GM19455 (cell line): ENCODE results near the gene SMARCC1.

Source experiments
- ATAC-seq: cut with Tn5 transposase; IDR thresholded peaks from one replicate; pipeline ENCODE4 v1.9.1; 2021; ENCODE audit not compliant: unreplicated experiment

SMARCC1 gene

DNA sequence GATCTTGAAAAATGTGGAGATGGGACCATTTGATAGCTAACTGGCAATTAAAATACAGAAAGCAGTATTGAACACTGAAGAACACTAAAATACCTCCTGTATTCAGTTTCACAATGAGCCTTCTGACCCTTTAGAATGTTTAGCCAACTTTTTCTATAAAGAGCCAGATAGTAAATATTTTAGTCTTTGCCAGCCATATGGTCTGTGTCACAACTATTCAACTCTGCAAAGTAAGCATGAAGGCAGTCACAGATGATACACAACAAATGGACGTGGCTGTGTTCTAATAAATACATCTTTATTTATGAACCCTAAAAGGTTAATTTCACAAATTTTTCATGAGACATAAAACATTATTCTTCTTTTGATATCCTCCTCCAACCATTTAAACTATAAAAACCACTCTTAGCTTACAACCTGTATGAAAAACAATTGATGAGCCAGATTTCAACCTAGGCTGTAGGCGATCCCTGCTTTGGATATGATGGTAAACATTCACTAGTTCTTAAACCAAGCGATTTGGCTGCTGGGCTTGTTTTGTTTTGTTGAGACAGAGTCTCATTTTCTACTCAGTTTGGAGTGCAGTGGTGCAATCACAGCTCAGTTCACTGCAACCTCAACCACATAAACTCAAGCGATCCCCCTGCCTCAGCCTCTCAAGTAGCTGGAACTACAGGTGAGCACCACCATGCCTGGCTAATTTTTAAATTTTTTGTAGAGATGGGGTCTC lies 189.5 kb downstream of the SMARCC1 start:
- ATAC-seq = no peak

DNA sequence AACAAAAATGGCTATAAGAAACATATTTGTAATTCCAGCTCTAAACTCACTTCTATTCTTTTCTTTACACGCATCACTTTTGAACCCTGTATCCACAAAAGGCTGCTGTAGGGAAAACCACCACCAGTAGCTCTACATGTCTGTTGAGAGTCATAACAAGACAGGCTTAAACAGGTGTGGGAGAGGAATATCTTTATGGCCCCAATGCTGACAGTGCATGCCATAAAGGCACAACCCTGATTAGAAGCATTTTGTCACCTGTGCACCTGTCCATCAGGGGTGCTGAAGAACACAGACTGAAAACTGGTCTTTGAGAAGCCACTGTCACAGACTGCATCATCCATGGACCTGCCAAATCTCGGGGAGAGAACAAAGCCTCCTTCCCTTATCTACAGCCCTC lies 191.5 kb downstream of the SMARCC1 start:
- ATAC-seq = no peak

DNA sequence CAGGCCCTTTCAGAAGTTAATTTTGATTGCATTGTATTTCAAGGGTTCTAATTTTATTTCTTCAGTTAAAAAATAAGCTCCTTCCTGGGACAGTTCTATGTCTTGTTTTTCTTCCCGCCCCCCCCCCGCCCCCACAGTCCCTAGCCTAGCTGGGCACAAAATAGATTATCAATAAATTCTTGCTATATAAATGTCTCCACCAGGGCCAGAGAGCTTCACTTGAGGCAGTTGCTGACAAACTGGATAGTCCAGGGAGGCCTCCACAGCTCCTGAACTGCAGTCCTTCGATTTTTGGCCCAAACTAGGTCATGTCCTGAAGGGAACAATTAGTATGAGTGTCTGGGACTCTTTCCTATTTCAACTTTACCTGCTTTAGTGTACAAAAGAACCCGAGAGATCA lies 193.1 kb downstream of the SMARCC1 start:
- ATAC-seq = no peak

DNA sequence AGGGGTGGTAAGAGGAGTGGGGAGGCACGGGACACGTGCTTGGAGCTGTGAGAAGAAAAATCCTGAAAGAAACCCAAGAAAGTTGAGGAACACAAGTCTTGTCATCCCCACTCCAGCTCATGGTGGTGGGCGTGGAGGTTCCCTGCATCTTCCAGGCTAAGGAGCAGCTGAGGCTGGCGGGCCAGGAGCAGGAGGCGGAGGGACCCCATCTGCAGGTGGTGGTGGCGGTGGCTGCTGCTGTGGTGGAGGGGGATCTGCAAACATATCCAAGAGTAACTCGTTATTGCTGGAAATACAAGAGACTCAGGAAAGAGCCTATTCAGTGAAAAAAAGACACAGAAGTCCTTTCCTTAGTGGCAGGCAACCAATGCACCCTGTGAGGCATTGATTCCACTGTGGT lies 193.6 kb downstream of the SMARCC1 start:
- no peak for ATAC-seq

DNA sequence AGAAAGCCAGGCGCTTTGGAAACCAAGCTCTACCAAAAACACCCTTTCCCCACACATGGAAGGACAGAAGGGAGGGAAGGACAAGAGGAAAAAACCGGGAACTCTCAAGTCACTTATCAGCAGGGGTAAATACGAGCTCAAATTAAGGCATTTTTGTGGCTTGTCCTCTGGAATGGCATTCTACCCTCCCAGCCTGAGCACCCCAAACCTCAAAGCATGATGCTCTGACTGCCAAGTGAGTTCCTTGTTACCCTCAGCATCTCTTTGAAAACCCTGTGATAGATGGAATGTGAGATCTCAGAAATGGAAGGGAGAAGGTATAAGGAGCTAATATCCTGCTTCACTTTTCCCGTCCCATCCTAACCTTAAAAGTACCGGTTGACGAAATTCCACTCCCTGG lies 194.9 kb downstream of the SMARCC1 start:
- ATAC-seq = no peak

DNA sequence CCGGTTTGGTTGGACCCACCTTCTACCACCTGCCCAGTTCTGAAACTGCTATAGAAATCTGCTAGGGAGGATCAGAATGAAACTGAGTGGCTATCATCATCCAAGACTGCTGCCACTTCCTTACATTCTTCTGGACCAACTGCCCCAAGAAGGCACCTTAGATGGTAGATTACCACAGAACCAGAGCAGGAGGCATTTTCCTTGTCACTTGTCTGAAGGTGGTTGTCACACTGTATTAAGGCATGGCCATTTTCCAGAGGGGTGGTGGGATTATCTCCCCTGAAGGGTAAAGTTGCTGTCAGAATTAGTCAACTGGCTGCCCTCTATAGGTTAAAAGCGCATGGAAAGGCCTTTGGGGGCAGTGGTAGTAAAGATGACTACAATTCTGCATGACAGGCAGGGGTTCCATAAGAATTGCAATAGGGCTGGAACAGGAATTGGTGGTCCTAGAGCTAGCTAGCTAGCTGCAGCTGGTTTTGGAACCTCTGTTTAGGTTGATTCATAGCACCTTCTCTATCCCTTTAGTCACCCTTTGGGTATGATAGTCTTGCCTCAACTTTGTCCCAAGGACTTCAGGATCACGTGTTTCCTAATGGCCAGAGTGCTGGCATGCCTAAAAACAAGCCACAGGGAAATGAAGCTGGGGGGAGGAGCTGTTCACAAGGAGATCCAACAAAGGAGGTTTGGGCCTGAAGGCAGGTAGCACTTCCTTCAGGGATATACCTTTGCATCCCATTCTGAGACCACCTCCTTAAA lies 198.2 kb downstream of the SMARCC1 start:
- ATAC-seq = no peak

DNA sequence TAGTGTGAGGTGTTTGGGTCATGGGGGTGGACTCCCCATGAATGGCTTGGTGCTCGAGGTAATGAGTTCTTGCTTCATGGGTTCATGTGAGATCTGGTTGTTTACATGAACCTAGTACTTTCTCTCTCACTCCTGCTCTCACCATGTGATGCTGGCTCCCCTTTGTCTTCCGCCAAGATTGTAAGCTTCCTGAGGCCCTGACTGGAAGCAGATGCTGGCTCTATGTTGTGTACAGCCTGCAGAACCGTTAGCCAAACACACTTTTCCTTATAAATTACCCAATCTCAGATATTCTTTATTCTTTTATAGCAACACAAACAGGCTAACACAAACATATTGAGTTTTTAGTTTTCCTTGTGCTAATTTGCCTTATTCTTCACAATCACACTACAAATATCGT lies 199.9 kb downstream of the SMARCC1 start:
- no peak for ATAC-seq

DNA sequence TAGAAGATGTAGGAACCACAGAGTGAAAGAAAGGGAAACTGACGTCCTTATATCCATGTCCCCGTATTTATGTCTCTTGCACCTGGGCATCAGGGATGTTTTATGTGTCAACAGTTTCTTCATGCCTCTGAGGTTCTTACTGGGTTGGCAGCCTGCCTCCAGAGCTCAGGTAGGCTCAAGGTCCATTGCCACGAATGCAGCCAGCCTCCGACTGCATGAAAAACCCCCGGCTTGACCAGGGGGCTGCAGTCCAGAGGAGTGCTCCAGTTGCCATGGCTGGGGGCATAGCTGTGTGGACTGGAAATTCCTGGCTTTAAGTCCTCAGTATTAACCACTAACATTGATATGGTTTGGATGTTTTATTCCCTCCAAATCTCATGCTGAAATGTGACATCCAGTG lies 200.3 kb downstream of the SMARCC1 start:
- no peak for ATAC-seq

DNA sequence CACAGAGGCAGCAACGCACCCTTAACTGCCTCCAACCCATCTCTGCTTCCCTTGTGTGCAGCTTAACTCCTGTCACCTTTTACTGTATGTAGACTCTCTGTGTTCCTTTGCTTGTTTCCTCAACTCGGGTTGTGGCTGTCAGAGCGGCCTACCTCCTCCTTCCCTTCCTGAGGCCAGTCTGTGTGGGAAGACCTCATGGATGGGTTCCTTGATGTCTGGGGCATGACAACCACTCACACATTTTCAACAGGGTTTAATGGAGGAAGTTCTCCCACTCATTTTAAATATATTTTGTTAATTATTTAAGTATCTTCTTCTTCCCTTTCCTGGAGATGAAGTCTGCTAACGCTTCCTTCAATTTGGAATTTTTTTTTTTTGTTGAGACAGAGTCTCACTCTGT lies 201.2 kb downstream of the SMARCC1 start:
- ATAC-seq = no peak

DNA sequence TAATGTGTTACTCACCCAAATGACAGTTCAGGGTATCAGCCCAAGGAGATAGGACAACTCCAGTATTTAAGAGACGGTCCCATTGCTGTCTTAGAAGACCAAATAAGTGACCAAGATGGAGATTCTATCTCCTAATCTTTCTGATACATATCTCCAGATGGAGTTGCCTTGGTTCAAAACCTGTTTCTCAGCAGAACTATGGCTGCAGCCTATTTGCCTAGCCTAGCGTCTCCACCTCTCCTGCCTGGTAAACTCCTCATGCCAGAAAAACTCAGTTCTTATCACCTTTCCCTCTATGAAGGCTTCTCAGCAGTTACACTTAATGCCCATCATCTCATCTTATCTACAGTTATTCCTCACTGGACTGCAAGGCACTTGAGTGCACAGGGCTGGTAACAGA lies 201.8 kb downstream of the SMARCC1 start:
- ATAC-seq = no peak

DNA sequence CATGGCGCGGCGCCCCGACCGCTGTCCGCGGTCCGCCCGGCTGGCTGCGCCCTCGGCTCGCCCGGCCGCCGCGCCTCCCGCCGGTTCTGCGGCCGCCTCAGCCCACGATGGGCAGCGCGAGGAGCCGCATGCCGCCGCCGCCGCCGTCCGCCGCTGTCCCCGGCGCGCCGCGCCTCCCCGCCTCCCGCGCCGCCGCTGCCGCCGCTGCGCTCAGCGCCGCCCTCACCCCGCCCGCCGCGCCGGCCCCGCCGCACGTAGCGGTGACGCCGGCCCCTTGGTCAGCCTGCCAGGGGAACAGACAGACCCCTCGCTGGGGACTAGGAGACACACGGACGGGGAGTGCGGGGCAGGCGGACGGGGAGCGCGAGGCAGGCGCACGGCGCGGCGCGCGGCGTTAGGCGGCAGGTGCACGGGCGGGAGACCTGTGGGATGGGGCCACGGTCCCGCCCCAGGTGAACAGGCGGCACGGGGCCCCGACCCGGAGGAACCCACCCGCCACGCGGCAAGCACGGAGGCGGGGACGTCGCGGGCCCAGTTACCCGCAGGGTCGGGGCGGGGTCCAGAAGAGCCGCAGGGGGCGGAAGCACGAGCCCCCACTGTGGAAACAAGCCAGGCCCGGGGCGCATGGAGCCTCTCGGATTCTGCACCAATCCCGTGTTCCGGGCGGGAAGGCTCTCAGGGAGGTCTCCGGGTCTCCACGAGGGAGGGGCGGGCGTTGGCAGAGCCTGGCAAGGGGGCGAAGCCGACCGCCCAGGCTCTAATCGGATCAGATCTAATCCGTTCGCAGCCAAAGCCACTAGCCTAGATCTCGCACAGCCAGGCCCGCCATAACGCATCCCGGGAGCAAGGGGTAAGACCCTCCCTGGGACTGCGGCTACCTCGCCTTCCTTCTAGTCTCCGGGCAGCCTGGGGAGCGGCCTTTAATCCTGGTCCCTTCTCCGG lies 202.7 kb downstream of the SMARCC1 start, which contains the start of gene CSPG5:
CSPG5 (minus strand) TSS at position 175 of the 942 bp plus-strand sequence; CDS start at position 3, 172 bp downstream.
- no peak for ATAC-seq

DNA sequence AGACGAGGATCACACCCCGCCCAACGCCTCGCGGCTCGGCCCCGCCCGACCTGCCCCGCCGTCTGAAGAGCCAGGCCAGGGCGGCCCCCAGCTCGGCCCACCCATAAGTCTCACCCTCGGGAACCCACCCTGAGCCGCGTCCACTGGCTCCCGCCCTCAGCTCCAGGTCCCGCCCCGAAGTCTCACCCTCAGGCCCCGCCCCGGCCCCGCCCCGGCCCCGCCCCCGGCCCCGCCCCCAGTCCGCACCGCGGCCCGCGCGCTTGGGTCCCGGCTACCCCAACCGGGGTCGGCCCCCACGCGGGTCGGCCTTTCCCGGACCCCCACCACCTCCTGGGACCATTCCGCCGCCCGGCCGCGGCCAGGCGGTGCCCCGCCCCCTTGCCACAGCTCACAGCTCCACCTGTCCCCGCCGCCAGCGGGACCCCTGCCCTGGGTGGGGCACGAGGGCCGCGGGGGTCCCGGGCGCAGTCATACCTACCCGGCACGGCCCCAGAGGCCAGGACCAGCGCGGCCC lies 203.5 kb downstream of the SMARCC1 start:
- no peak for ATAC-seq

DNA sequence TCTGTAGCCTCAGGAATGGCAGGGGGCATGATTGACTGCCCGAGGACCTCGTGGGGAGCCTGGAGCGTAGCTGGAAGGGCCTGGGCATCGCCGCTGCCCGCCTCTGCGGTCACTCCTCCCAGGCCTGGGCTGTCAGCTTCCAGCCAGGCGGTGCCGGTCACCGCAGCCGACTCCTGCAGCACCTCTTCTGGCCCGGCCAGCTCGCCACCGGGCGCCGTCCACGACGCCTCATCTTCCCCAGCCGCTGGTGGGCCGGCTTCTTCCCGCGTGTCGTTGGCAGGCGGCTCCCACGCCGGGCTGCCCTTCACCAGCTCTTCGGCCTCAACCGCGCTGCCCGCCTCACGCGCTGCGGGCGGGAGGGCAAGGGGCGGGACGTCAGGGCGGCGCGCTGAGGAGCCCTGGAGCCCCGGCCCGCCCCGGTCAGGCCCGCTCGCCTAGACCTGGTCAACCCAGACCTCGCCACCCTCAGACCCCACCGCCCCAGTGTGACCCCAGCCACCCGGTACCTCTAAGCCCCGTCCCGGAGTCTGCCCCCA lies 204.0 kb downstream of the SMARCC1 start:
- no peak for ATAC-seq

DNA sequence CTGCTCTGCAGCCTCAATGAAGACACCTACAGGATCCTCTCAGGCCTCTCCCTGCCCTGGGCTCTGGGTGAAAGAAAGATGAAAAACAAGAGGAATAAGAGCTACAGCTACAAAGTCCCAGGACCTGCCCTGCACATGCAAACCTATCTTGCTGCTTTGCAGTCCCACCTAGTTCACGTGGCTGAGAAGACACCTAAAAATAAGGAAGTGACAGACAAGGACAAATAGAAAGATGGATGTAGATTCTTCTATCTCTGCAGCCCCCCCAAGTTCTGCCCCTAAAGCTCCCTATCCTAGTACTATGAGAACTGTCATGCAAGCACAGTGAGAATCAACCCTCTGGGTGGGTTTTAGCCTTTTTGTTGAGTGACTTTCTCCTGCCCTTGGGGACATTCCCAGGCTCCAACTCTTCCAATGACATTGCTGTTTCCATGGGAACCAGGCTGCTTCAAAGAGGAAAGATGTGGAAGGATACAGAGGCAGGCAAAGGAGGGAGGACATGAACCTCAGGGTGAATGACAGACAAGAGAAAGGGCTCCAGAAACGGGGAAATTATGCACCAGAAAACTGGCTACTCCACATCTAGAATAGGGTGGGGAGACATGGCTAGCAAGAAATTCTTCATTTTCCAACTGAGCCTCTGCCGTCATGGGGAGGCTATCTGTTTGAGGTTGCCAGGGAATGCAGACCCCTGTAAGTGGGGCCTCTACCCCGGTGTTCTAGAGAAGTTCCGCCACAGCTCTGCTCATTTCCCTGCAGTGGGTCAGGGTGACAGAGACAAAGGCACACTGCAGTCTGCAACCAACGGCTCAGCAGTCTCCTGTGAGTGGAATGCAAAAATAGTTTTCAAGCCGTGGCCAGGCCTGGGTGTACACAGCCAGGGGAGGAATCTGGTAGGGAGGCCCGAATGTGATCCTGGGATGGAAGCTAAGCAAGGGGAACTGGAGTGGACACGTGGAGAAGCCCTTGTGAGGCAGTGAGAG lies 208.2 kb downstream of the SMARCC1 start:
- ATAC-seq = no peak

DNA sequence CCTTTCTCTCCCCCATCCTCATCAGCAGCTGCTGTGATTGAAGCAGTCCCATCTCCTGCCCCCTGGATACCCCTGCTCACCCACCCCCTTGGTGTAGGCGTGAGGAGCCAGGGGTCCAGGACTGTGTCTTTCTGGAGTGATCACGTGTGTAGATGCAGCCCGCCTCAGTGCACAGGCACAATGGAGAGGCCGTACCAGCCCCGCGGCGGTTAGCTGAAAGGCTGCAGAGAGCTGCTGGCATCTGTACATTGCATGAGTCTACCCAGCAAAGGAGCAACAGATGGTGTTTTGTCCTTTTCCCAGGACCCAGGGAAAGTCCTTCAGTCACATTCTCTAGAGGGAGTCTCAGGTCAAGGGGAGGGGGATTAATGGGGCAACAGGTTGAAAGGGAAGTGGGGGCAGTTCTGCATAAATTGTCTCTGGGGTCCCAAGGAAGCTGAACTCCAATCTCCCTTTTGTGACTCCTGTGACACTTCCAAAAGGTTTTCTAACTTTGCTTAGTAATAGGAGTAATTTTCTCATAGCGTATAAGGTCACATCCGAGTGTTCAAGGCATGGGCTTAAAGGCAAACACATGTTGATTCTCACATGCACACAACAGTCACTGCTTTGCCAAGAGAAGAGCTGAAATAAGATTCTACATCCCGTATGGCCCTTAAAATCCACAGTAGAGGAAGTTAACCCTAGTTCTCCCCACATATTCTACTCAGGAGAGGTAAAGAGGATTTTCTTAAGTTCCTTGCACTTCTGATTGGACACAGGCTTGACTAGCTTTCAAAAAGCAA lies 210.1 kb downstream of the SMARCC1 start:
- no peak for ATAC-seq

DNA sequence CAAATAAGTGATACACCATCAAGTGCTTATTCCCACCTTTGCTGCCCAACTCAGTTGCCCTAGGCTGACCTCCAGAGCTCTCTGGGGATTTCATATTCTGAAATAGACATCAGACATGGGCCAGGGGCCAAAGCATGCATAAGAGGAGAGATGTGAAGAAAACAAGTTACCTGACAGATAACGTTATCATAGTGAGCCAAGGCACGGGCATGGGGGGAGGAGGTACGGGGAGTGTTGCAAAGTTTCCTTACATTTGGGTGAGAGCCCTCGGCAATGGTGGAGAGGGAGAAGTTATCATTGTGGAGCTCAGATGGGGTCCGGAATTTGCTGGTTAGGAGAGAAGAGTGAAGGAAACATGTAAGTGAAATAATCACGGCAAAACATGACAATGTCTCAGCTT lies 212.8 kb downstream of the SMARCC1 start:
- ATAC-seq = no peak

DNA sequence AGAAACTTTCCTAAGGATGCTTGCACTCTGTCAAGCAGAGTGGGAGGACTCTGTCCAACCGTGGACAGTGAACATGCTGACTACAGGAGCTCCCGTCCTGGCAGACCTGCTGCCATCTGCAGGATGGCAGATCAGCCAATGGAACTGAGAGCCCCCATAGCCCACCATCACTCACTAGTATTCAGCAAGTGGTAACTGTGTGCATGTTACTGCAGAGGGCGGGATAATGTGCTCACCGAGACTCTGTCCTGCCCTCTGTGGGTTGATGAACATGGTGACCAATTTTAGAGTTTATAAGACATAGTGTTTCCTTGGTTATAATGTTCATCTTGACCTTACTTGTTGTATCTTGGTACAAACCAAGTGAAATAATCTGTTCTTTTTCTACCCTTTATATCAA lies 214.5 kb downstream of the SMARCC1 start:
- ATAC-seq = no peak

DNA sequence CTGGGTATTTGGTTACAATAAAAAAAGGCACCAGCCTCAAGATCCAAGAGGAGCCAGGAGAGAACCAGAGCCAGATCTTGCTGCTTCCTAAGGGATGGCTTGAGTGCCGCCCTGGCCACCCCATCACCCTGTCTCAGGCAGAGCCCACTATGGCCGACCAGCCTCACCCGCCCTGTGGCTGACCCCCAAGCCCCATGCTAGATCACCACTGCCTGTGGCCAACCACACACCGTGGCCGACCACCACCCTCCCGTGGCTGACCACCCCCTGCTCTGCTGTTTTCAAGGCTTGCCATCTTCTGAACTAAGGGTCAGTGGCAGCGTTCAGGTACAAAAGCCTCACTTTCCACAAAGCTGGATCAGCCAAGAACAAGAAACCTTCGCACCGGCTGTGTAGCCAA lies 215.0 kb downstream of the SMARCC1 start:
- no peak for ATAC-seq
